Measurements from ENCODE around the gene MOCS1.

- TF ChIP-seq, protein P1, sequence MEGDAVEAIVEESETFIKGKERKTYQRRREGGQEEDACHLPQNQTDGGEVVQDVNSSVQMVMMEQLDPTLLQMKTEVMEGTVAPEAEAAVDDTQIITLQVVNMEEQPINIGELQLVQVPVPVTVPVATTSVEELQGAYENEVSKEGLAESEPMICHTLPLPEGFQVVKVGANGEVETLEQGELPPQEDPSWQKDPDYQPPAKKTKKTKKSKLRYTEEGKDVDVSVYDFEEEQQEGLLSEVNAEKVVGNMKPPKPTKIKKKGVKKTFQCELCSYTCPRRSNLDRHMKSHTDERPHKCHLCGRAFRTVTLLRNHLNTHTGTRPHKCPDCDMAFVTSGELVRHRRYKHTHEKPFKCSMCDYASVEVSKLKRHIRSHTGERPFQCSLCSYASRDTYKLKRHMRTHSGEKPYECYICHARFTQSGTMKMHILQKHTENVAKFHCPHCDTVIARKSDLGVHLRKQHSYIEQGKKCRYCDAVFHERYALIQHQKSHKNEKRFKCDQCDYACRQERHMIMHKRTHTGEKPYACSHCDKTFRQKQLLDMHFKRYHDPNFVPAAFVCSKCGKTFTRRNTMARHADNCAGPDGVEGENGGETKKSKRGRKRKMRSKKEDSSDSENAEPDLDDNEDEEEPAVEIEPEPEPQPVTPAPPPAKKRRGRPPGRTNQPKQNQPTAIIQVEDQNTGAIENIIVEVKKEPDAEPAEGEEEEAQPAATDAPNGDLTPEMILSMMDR (IDR thresholded peaks at IDR 0.05) = no peak
- TF ChIP-seq POLR2A (IDR thresholded peaks at IDR 0.05) = no peak
Observed at GRCh38 chr6:39948199-39948791, 14.0 kb upstream of the MOCS1 start.
